Heart left ventricle (tissue), 16 donors: ENCODE measurements around the gene TNS3. TPM values are rescaled to one million over a fixed set of nuclear protein-coding genes. Genes with fewer than 3 reads are reported as not detected.
A peak's percentile ranks its signal among the peaks of the same experiment; 100 is the strongest.

Experiments
- ATAC-seq, 4 donors: fragments of 200-7000 bp; cut with Tn5 transposase; one replicate each; pipeline ENCODE4 v1.9.1; 2020 to 2022; ENCODE audit warnings: moderate library complexity in 4 of 4, mild to moderate bottlenecking in 3 of 4, moderate number of reproducible peaks in 1 of 4
- DNase-seq, 5 donors: peaks; one replicate each; pipeline ENCODE4 v3.0.0-alpha.2; 2020
- H3K27ac ChIP-seq, 12 donors: fragments of 200-600 bp; sonication (generic) in 4 of 12; one replicate each; pipeline versions ENCODE4 v1.5.0 to v1.8.0; 2016 to 2022; ENCODE audit warnings: mild to moderate bottlenecking in 2 of 12
- H3K27me3 ChIP-seq, 9 donors: fragments of 200-600 bp; sonication (generic) in 2 of 9; one replicate each; pipeline versions ENCODE4 v1.5.1 to v1.8.0; 2016 to 2022; ENCODE audit warnings: mild to moderate bottlenecking in 3 of 9
- H3K36me3 ChIP-seq, 9 donors: fragments of 200-600 bp; sonication (generic) in 2 of 9; one replicate each; pipeline versions ENCODE4 v1.5.0 to v1.8.0; 2018 to 2022; ENCODE audit warnings: mild to moderate bottlenecking in 2 of 9
- H3K4me1 ChIP-seq, 12 donors: fragments of 200-600 bp; sonication (generic) in 4 of 12; one replicate each; pipeline versions ENCODE4 v1.5.0 to v1.8.0; 2016 to 2022; ENCODE audit warnings: mild to moderate bottlenecking in 3 of 12
- H3K4me3 ChIP-seq, 12 donors: fragments of 200-600 bp; sonication (generic) in 4 of 12; one replicate each; pipeline versions ENCODE4 v1.5.0 to v1.8.0; 2017 to 2022; ENCODE audit warnings: mild to moderate bottlenecking in 9 of 12, moderate library complexity in 4 of 12
- H3K9me3 ChIP-seq, 12 donors: fragments of 200-600 bp; sonication (generic) in 4 of 12; one replicate each; pipeline versions ENCODE4 v1.5.0 to v1.8.0; 2016 to 2022; ENCODE audit warnings: mild to moderate bottlenecking in 1 of 12
- CTCF ChIP-seq, 12 donors: fragments of 200-600 bp; sonication (generic) in 4 of 12; IDR thresholded peaks; one replicate each; pipeline versions ENCODE4 v1.5.0 to v1.8.0; 2018 to 2022; ENCODE audit warnings: antibody characterized with exemption in 12 of 12, mild to moderate bottlenecking in 5 of 12
- POLR2A ChIP-seq, 2 donors: fragments of 450-650 bp; IDR thresholded peaks; one replicate each; pipeline ENCODE4 v1.6.1; 2017; ENCODE audit warnings: antibody characterized with exemption in 2 of 2, mild to moderate bottlenecking in 2 of 2, moderate library complexity in 2 of 2
- WGBS, 4 donors: extraction: QIAGEN DNeasy Blood & Tissue Kit in 2 of 4; methylation state at CpG; one replicate each; pipeline versions ENCODE4 v1.1.5 to v1.1.7; 2013 to 2018; 5-methylcytosine and 5-hydroxymethylcytosine counted together
- intact Hi-C, 10 donors: fragments of 100-400 bp; cut with DNase I; formaldehyde crosslinking; loops; one replicate each; pipeline versions ENCODE4 v1.11.1 to v1.14.2; 2022
- polyA plus RNA-seq, 2 donors: library from polyadenylated mRNA; stranded (reverse); fragments of 200-250 nt; gene quantifications; one replicate each; pipeline ENCODE4 v1.2.3, GENCODE V29; 2013
- total RNA-seq, 9 donors: library from RNA; depleted of rRNA in 2 of 9; stranded (reverse); fragments of >200 nt in 2 of 9; fragmentation: NEBNext Ultra II Directional in 3 of 9; extraction: Animal tissue kit (Norgen Biotek cat#: 25700) in 3 of 9; gene quantifications; one replicate each; pipeline versions ENCODE4 v1.1.0 to v1.2.4, GENCODE V29; 2016 to 2023
- donor health status: ischemic (EF 13 %, LVEDD 7.1; RV severe dilation, severe dysfunction).
- donor health status: healthy with polysubstance abuse.
- donor health status: DM: no; HTN: yes; CAD: no.
- donor health status: DM: no; HTN: no; CAD: no.
- donor health status: ischemic (EF 25% LVEDD 6.9; RV normal size, moderate dysfunction).
- donor health status: ischemic (EF 25% LVEDD 5.7; RV mildly dilated, moderate dysfunction).
- donor health status: healthy.
- donor health status: DM: yes; HTN: yes; CAD: no.
- donor health status: ischemic (EF 35%, LVEDD 5.7; RV mildly dilated, moderate dysfunction).
- donor health status: nonischemic (EF 11% LVEDD 7.7; RV severe dilation, severe dysfunction).
- donor health status: DM: yes; HTN: yes; CAD: no.
- donor health status: PGD.
- donor health status: ischemic (EF 29% LVEDD 5.4; RV normal size, mild dysfunction).
- donor health status: nonischemic (EF 23%, LVEDD 6.1; RV moderate dilation, normal function).

TNS3 gene
- total and polyA plus RNA-seq, 11 donors: 10.1 to 116 (median 32.7) TPM

GRCh38 chr7:47510192-47510591 lies 71.7 kb downstream of the TNS3 start:
- peaks cover 0 to 4% (median 0%) of the 10 kb centered on the region in 12 donors for H3K9me3 ChIP-seq
- H3K27ac ChIP-seq: no peak overlapping the region
- H3K27me3 ChIP-seq: no peaks in the 10 kb centered on the region
- 84 to 90% (median 90%) methylated on average over 5 of the region's 5 CpGs for WGBS, 4 donors
- intact Hi-C loops: no loop called here
- DNase-seq: no peak
- TF ChIP-seq POLR2A (IDR thresholded peaks at IDR 0.05) (no peak), CTCF (IDR thresholded peaks at IDR 0.05) (no peak)
- no peak overlapping the region for H3K4me3 ChIP-seq
- ATAC-seq: no peak
- H3K36me3 ChIP-seq: peaks cover 0 to 21% (median 0%) of the 10 kb centered on the region in 9 donors
- peaks cover 0 to 56% (median 38%) of the 10 kb centered on the region in 12 donors for H3K4me1 ChIP-seq

- intact Hi-C loops: no loop called here
- peaks cover 0 to 57% (median 38%) of the 10 kb centered on the region in 12 donors for H3K4me1 ChIP-seq
These were observed 72.3 kb downstream of the TNS3 start for GRCh38 chr7:47509571-47509970.

GRCh38 chr7:47508389-47509380 lies 73.2 kb downstream of the TNS3 start:
- intact Hi-C loops: no loop called here

More at GRCh38 chr7:47509571-47509970, 72.3 kb downstream of the TNS3 start:
- WGBS, 4 donors: 90 to 98% (median 94%) methylated on average over 7 of the region's 7 CpGs
- ATAC-seq: no peak
- H3K9me3 ChIP-seq: peaks cover 0 to 4% (median 0%) of the 10 kb centered on the region in 12 donors
- DNase-seq: no peak
- H3K4me3 ChIP-seq: no peak overlapping the region
- peaks cover 0 to 24% (median 0%) of the 10 kb centered on the region in 9 donors for H3K36me3 ChIP-seq
- TF ChIP-seq CTCF (IDR thresholded peaks at IDR 0.05) (no peak), POLR2A (IDR thresholded peaks at IDR 0.05) (no peak)
- H3K27me3 ChIP-seq: no peaks in the 10 kb centered on the region
- H3K27ac ChIP-seq: no peak overlapping the region

More at GRCh38 chr7:47508389-47509380, 73.2 kb downstream of the TNS3 start:
- ATAC-seq (peak in 1 of 4 donors; percentile 11), DNase-seq (no peak)
- TF ChIP-seq CTCF (IDR thresholded peaks at IDR 0.05) (no peak), POLR2A (IDR thresholded peaks at IDR 0.05) (no peak)
- Histone ChIP-seq H3K27me3 (no peaks in the 10 kb centered on the region), H3K4me1 (peaks cover 0 to 51% (median 31%) of the 10 kb centered on the region in 12 donors), H3K9me3 (peaks cover 0 to 4% (median 0%) of the 10 kb centered on the region in 12 donors), H3K4me3 (no peak overlapping the region), H3K36me3 (peaks cover 0 to 24% (median 0%) of the 10 kb centered on the region in 9 donors), H3K27ac (no peak overlapping the region)
- WGBS, 4 donors: 85 to 89% (median 87%) methylated on average over 9 to 11 of the region's 11 CpGs
